Measurements from ENCODE around the gene CATSPERB. TPM values are rescaled to one million over a fixed set of nuclear protein-coding genes. Genes with fewer than 3 reads are reported as not detected.
"Not testable (repeated sequence)": the region's sequence is repeated elsewhere in the genome, so short reads cannot be mapped to it uniquely, and the experiment has no call there.

The CATSPERB gene
- total and polyA plus RNA-seq, 3 experiments from 2014 or later: 0.20 to 1.2 (median 1.1) TPM

- Histone ChIP-seq H3K9me3 (ENCODE audit: low read length) (no peaks in the 10 kb centered on the region), H3K27ac (ENCODE audit: low read depth, low read length) (no peak overlapping the region), H3K27me3 (ENCODE audit: insufficient read depth, low read length, poor library complexity, severe bottlenecking) (no peaks in the 10 kb centered on the region), H3K4me3 (ENCODE audit: low read length) (no peak overlapping the region), H3K36me3 (ENCODE audit: insufficient read depth, low read length) (no peaks in the 10 kb centered on the region), H3K4me1 (ENCODE audit: insufficient read depth, low read length) (no peaks in the 10 kb centered on the region)
- peaks cover 0 to 6% (median 2%) of the 10 kb centered on the region in 3 donors for H3K36me3 Mint-ChIP-seq
- H3K9me3 Mint-ChIP-seq: no peaks in the 10 kb centered on the region
- peak overlapping the region in 6 of 7 donors; percentile 18 to 78 (median 64) for H3K4me3 Mint-ChIP-seq
- peak overlapping the region in 5 of 8 donors; percentile 60 to 96 (median 77) for H3K27ac Mint-ChIP-seq
- no peaks in the 10 kb centered on the region for H3K27me3 Mint-ChIP-seq
- ChIA-PET CTCF (interaction anchor here (0.6 to 1.4 kb wide), 2 partner anchors 196 to 282 kb away, joined by 3 to 4 read pairs; no protein-coding TSS in a partner anchor), POLR2A (interaction anchor here (0.7 kb wide), 1 partner anchor 132 kb away, joined by 6 read pairs; no protein-coding TSS in a partner anchor)
- peaks cover 5 to 9% (median 7%) of the 10 kb centered on the region in 3 donors for H3K4me1 Mint-ChIP-seq
- peak in 4 of 5 donors; percentile 3 to 51 (median 41) for DNase-seq
Observed at GRCh38 chr14:91714805-91715204, 17.1 kb downstream of the CATSPERB start.

- no peaks in the 10 kb centered on the region for H3K27me3 ChIP-seq (ENCODE audit: insufficient read depth, low read length, poor library complexity, severe bottlenecking)
- H3K36me3 ChIP-seq (ENCODE audit: insufficient read depth, low read length): no peaks in the 10 kb centered on the region
- no peaks in the 10 kb centered on the region for H3K4me1 ChIP-seq (ENCODE audit: insufficient read depth, low read length)
- POLR2A ChIA-PET: no interaction called here
- CTCF ChIA-PET: no interaction called here
- no peak overlapping the region for H3K27ac ChIP-seq (ENCODE audit: low read depth, low read length)
- Mint-ChIP-seq H3K27ac (no peak overlapping the region), H3K27me3 (no peaks in the 10 kb centered on the region), H3K9me3 (peaks cover 0 to 2% (median 0%) of the 10 kb centered on the region in 5 donors), H3K4me1 (no peaks in the 10 kb centered on the region), H3K4me3 (no peak overlapping the region), H3K36me3 (peaks cover 0 to 12% (median 12%) of the 10 kb centered on the region in 3 donors)
- DNase-seq: no peak
- no peak overlapping the region for H3K4me3 ChIP-seq (ENCODE audit: low read length)
- H3K9me3 ChIP-seq (ENCODE audit: low read length): no peaks in the 10 kb centered on the region
Observed at GRCh38 chr14:91708795-91709194, 23.1 kb downstream of the CATSPERB start.

GRCh38 chr14:91706996-91707395 is 24.9 kb downstream of the CATSPERB start:
- H3K4me1 ChIP-seq (ENCODE audit: insufficient read depth, low read length): no peaks in the 10 kb centered on the region
- H3K9me3 Mint-ChIP-seq: peaks cover 0 to 2% (median 0%) of the 10 kb centered on the region in 5 donors
- no peaks in the 10 kb centered on the region for H3K9me3 ChIP-seq (ENCODE audit: low read length)
- CTCF ChIA-PET: no interaction called here
- DNase-seq: no peak
- no peak overlapping the region for H3K27ac Mint-ChIP-seq
- H3K4me1 Mint-ChIP-seq: no peaks in the 10 kb centered on the region
- POLR2A ChIA-PET: interaction anchor here (0.7 kb wide), 1 partner anchor 414 kb away, joined by 3 read pairs; no protein-coding TSS in a partner anchor
- no peak overlapping the region for H3K27ac ChIP-seq (ENCODE audit: low read depth, low read length)
- H3K36me3 Mint-ChIP-seq: peaks cover 0 to 13% (median 13%) of the 10 kb centered on the region in 3 donors
- H3K4me3 ChIP-seq (ENCODE audit: low read length): no peak overlapping the region
- no peaks in the 10 kb centered on the region for H3K27me3 ChIP-seq (ENCODE audit: insufficient read depth, low read length, poor library complexity, severe bottlenecking)
- peaks cover 0 to 1% of the 10 kb centered on the region in 2 donors for H3K27me3 Mint-ChIP-seq
- no peaks in the 10 kb centered on the region for H3K36me3 ChIP-seq (ENCODE audit: insufficient read depth, low read length)
- no peak overlapping the region for H3K4me3 Mint-ChIP-seq

- Histone ChIP-seq H3K27ac (ENCODE audit: low read depth, low read length) (no peak overlapping the region), H3K4me3 (ENCODE audit: low read length) (no peak overlapping the region), H3K4me1 (ENCODE audit: insufficient read depth, low read length) (no peaks in the 10 kb centered on the region), H3K27me3 (ENCODE audit: insufficient read depth, low read length, poor library complexity, severe bottlenecking) (no peaks in the 10 kb centered on the region), H3K9me3 (ENCODE audit: low read length) (no peaks in the 10 kb centered on the region), H3K36me3 (ENCODE audit: insufficient read depth, low read length) (no peaks in the 10 kb centered on the region)
- Mint-ChIP-seq H3K4me1 (no peaks in the 10 kb centered on the region), H3K9me3 (peaks cover 1 to 13% (median 4%) of the 10 kb centered on the region in 5 donors), H3K27ac (no peak overlapping the region), H3K27me3 (no peaks in the 10 kb centered on the region), H3K36me3 (peaks cover 1 to 29% (median 2%) of the 10 kb centered on the region in 3 donors), H3K4me3 (no peak overlapping the region)
- POLR2A ChIA-PET: no interaction called here
- CTCF ChIA-PET: no interaction called here
- DNase-seq: no peak
Observed at GRCh38 chr14:91694643-91695042, 37.2 kb downstream of the CATSPERB start.

GRCh38 chr14:91693346-91693745 is 38.5 kb downstream of the CATSPERB start:
- Mint-ChIP-seq H3K36me3 (peaks cover 1 to 30% (median 2%) of the 10 kb centered on the region in 3 donors), H3K4me3 (no peak overlapping the region), H3K27me3 (no peaks in the 10 kb centered on the region), H3K9me3 (peaks cover 1 to 13% (median 4%) of the 10 kb centered on the region in 5 donors), H3K27ac (no peak overlapping the region), H3K4me1 (no peaks in the 10 kb centered on the region)
- no peak overlapping the region for H3K27ac ChIP-seq (ENCODE audit: low read depth, low read length)
- DNase-seq: no peak
- H3K4me3 ChIP-seq (ENCODE audit: low read length): no peak overlapping the region
- H3K4me1 ChIP-seq (ENCODE audit: insufficient read depth, low read length): no peaks in the 10 kb centered on the region
- ChIA-PET CTCF (no interaction called here), POLR2A (no interaction called here)
- H3K36me3 ChIP-seq (ENCODE audit: insufficient read depth, low read length): no peaks in the 10 kb centered on the region
- H3K9me3 ChIP-seq (ENCODE audit: low read length): no peaks in the 10 kb centered on the region
- H3K27me3 ChIP-seq (ENCODE audit: insufficient read depth, low read length, poor library complexity, severe bottlenecking): no peaks in the 10 kb centered on the region

GRCh38 chr14:91692075-91692474 is 39.8 kb downstream of the CATSPERB start:
- Mint-ChIP-seq H3K36me3 (peaks cover 1 to 23% (median 2%) of the 10 kb centered on the region in 3 donors), H3K27ac (no peak overlapping the region), H3K4me1 (no peaks in the 10 kb centered on the region), H3K27me3 (no peaks in the 10 kb centered on the region), H3K4me3 (no peak overlapping the region), H3K9me3 (peaks cover 0 to 7% (median 4%) of the 10 kb centered on the region in 5 donors)
- DNase-seq: no peak
- POLR2A ChIA-PET: no interaction called here
- CTCF ChIA-PET: interaction anchor here (1.0 kb wide), 1 partner anchor 17 kb away, joined by 3 read pairs; no protein-coding TSS in a partner anchor
- H3K27me3 ChIP-seq (ENCODE audit: insufficient read depth, low read length, poor library complexity, severe bottlenecking): no peaks in the 10 kb centered on the region
- H3K9me3 ChIP-seq (ENCODE audit: low read length): no peaks in the 10 kb centered on the region
- H3K4me1 ChIP-seq (ENCODE audit: insufficient read depth, low read length): no peaks in the 10 kb centered on the region
- H3K4me3 ChIP-seq (ENCODE audit: low read length): no peak overlapping the region
- no peaks in the 10 kb centered on the region for H3K36me3 ChIP-seq (ENCODE audit: insufficient read depth, low read length)
- no peak overlapping the region for H3K27ac ChIP-seq (ENCODE audit: low read depth, low read length)

- Mint-ChIP-seq H3K36me3 (peaks cover 1 to 23% (median 2%) of the 10 kb centered on the region in 3 donors), H3K4me3 (no peak overlapping the region), H3K27ac (no peak overlapping the region), H3K27me3 (no peaks in the 10 kb centered on the region), H3K4me1 (no peaks in the 10 kb centered on the region), H3K9me3 (peaks cover 0 to 7% (median 4%) of the 10 kb centered on the region in 5 donors)
- H3K9me3 ChIP-seq (ENCODE audit: low read length): no peaks in the 10 kb centered on the region
- no peak overlapping the region for H3K27ac ChIP-seq (ENCODE audit: low read depth, low read length)
- H3K27me3 ChIP-seq (ENCODE audit: insufficient read depth, low read length, poor library complexity, severe bottlenecking): no peaks in the 10 kb centered on the region
- DNase-seq: no peak
- H3K4me1 ChIP-seq (ENCODE audit: insufficient read depth, low read length): no peaks in the 10 kb centered on the region
- ChIA-PET POLR2A (no interaction called here), CTCF (no interaction called here)
- no peak overlapping the region for H3K4me3 ChIP-seq (ENCODE audit: low read length)
- H3K36me3 ChIP-seq (ENCODE audit: insufficient read depth, low read length): no peaks in the 10 kb centered on the region
Observed at GRCh38 chr14:91689608-91690007, 42.3 kb downstream of the CATSPERB start.

- H3K4me1 Mint-ChIP-seq; H3K9me3 Mint-ChIP-seq; H3K4me1 ChIP-seq (ENCODE audit: insufficient read depth, low read length); POLR2A ChIA-PET; H3K4me3 Mint-ChIP-seq; H3K4me3 ChIP-seq (ENCODE audit: low read length); H3K9me3 ChIP-seq (ENCODE audit: low read length); CTCF ChIA-PET; H3K27me3 ChIP-seq (ENCODE audit: insufficient read depth, low read length, poor library complexity, severe bottlenecking); H3K27ac ChIP-seq (ENCODE audit: low read depth, low read length); H3K27ac Mint-ChIP-seq; H3K36me3 ChIP-seq (ENCODE audit: insufficient read depth, low read length); H3K27me3 Mint-ChIP-seq; DNase-seq: not testable (repeated sequence)
- H3K36me3 Mint-ChIP-seq: peaks cover 1 to 19% (median 2%) of the 10 kb centered on the region in 3 donors
Observed at GRCh38 chr14:91687436-91687835, 44.5 kb downstream of the CATSPERB start.
